Endothelial cell of umbilical vein (primary cell): ENCODE results near the gene COL5A3. TPM values are rescaled to one million over a fixed set of nuclear protein-coding genes. Genes with fewer than 3 reads are reported as not detected.

Experiments used
- BruUV-seq: library from RNA; stranded (reverse); fragments of 400-500 nt; replicated peaks from 2 replicates; lab custom pipeline; 2021; lab: Mats Ljungman, UMichigan
- CTCF ChIA-PET: fragments of 300-600, 350-600 bp; sonication (Branson Sonifier 250); formaldehyde crosslinking; loops from one replicate; lab custom pipeline; 2021; ENCODE audit warnings: antibody characterized with exemption, inconsistent platforms; lab: Charles Lee
- POLR2A ChIA-PET: fragments of 300-600, 350-600 bp; sonication (Branson Sonifier 250); formaldehyde crosslinking; loops from one replicate; lab custom pipeline; 2021; ENCODE audit warnings: antibody characterized with exemption, inconsistent platforms; lab: Charles Lee
- DNase-seq: peaks from one replicate; pipeline ENCODE4 v3.0.0-alpha.2; 2011; ENCODE audit warnings: low read depth, low spot score
- FAIRE-seq: peaks from 2 replicates; lab custom pipeline; 2011; peaks lifted over from hg19 to GRCh38; lab: Jason Lieb, UNC
- H2AFZ ChIP-seq: 2 replicates; pipeline ENCODE4 v1.6.0; 2012; ENCODE audit warnings: low read depth, low read length, control low read depth, inconsistent platforms
- H3K27ac ChIP-seq: 2 replicates; pipeline ENCODE4 v1.5.1; 2011; ENCODE audit warnings: low read depth, mild to moderate bottlenecking, control low read depth, low read length, moderate library complexity; ENCODE audit not compliant: insufficient read depth
- H3K27me3 ChIP-seq, 2 experiments: 2 replicates each; pipeline versions ENCODE4 v1.6.0 to v1.6.1; 2011; ENCODE audit warnings: low read length in 2 of 2, mixed read lengths in 1 of 2; ENCODE audit not compliant: control insufficient read depth in 2 of 2, insufficient read depth in 2 of 2
- H3K36me3 ChIP-seq, 2 experiments: 2 replicates in 1 of 2; 3 replicates in 1 of 2; pipeline ENCODE4 v1.5.1; 2011; ENCODE audit warnings: low read length in 2 of 2, mild to moderate bottlenecking in 1 of 2, moderate library complexity in 1 of 2; ENCODE audit not compliant: control insufficient read depth in 2 of 2, insufficient read depth in 2 of 2; ENCODE audit errors: extremely low read depth in 1 of 2
- H3K4me1 ChIP-seq: 3 replicates; pipeline ENCODE4 v1.5.1; 2011; ENCODE audit warnings: mild to moderate bottlenecking, low read length; ENCODE audit not compliant: control insufficient read depth, insufficient read depth; ENCODE audit errors: extremely low read depth
- H3K4me2 ChIP-seq: 2 replicates; pipeline ENCODE4 v1.6.1; 2011; ENCODE audit warnings: low read length, control low read depth, mixed read lengths; ENCODE audit not compliant: insufficient read depth
- H3K4me3 ChIP-seq, 3 experiments: fragments of 200-600 bp in 1 of 3; sonication (generic), shearing (Covaris generic) in 1 of 3; replicated peaks in 1 of 3; 2 replicates each; pipeline ENCODE4 v1.5.1; 2011 to 2016; ENCODE audit warnings: control low read depth in 3 of 3, low read length in 3 of 3, mild to moderate bottlenecking in 2 of 3, inconsistent platforms in 1 of 3, low read depth in 1 of 3, moderate library complexity in 1 of 3; ENCODE audit not compliant: insufficient read depth in 1 of 3
- H3K79me2 ChIP-seq: 2 replicates; pipeline ENCODE4 v1.6.0; 2012; ENCODE audit warnings: low read length, inconsistent platforms; ENCODE audit not compliant: control insufficient read depth, insufficient read depth
- H3K9ac ChIP-seq: replicated peaks from 2 replicates; pipeline ENCODE3; 2011; ENCODE audit warnings: low read length, control low read depth; ENCODE audit not compliant: insufficient read depth; ENCODE audit errors: extremely low read depth
- H3K9me1 ChIP-seq: replicated peaks from 3 replicates; pipeline ENCODE4 v1.6.0; 2011; ENCODE audit warnings: mild to moderate bottlenecking, low read length; ENCODE audit not compliant: control insufficient read depth, insufficient read depth; ENCODE audit errors: extremely low read depth
- H3K9me3 ChIP-seq: replicated peaks from 2 replicates; pipeline ENCODE4 v1.5.1; 2012; ENCODE audit warnings: low read length, inconsistent platforms; ENCODE audit not compliant: control insufficient read depth, insufficient read depth
- H4K20me1 ChIP-seq: replicated peaks from 2 replicates; pipeline ENCODE3; 2011; ENCODE audit warnings: mild to moderate bottlenecking, low read length; ENCODE audit not compliant: control insufficient read depth, insufficient read depth; ENCODE audit errors: extremely low read depth
- CTCF ChIP-seq, 2 donors: IDR thresholded peaks; 1 replicate in 1 of 2; 2 replicates in 1 of 2; pipeline ENCODE4 v1.5.1; 2011; ENCODE audit warnings: low read length in 2 of 2, mild to moderate bottlenecking in 2 of 2, moderate library complexity in 2 of 2, control low read depth in 1 of 2, inconsistent platforms in 1 of 2, low read depth in 1 of 2; ENCODE audit not compliant: insufficient read depth in 1 of 2; ENCODE audit errors: extremely low read depth in 1 of 2
- EZH2 ChIP-seq: IDR thresholded peaks from 2 replicates; pipeline ENCODE4 v1.6.1; 2012; ENCODE audit warnings: borderline replicate concordance, low read depth, mild to moderate bottlenecking, moderate library complexity, low read length, inconsistent platforms; ENCODE audit not compliant: severe bottlenecking
- FOS ChIP-seq: IDR thresholded peaks from 2 replicates; pipeline ENCODE4 v1.6.1; 2011; ENCODE audit warnings: mild to moderate bottlenecking, low read length, moderate library complexity, borderline replicate concordance; ENCODE audit not compliant: insufficient read depth
- JUN ChIP-seq: IDR thresholded peaks from 2 replicates; pipeline ENCODE4 v1.6.1; 2011; ENCODE audit warnings: borderline replicate concordance, low read depth; ENCODE audit not compliant: insufficient read length, insufficient read depth
- POLR2AphosphoS5 ChIP-seq: IDR thresholded peaks from 2 replicates; pipeline ENCODE4 v1.6.1; 2012; ENCODE audit warnings: low read depth, mild to moderate bottlenecking, control low read depth, low read length, moderate library complexity; ENCODE audit not compliant: insufficient read depth
- dilution Hi-C: fragments of 300-500 bp; cut with MboI; formaldehyde crosslinking; loops from one replicate; pipeline ENCODE4 v1.15.0; 2019; ENCODE audit warnings: low sequenced_read_pairs; ENCODE audit not compliant: extremely low pct_ligation_motif_present
- intact Hi-C: fragments of 100-400 bp; cut with micrococcal nuclease; formaldehyde crosslinking; loops from one replicate; pipeline ENCODE4 v1.10.0; 2022
- polyA plus RNA-seq, 4 experiments: library from polyadenylated mRNA; depleted of rRNA in 3 of 4; stranded (reverse) in 3 of 4; unstranded in 1 of 4; fragments of >200 nt; gene quantifications; 2 replicates each; pipeline versions ENCODE4 v1.2.1 to v1.2.3, GENCODE V29; 2011 to 2012; ENCODE audit warnings: missing spikeins in 1 of 4
- total RNA-seq: library from RNA; stranded (reverse); gene quantifications from 2 replicates; pipeline ENCODE4 v1.2.3, GENCODE V29; 2021
- TF ChIP-seq, protein P1 (sequence below): IDR thresholded peaks from 2 replicates; pipeline ENCODE4 v1.6.1; 2011; ENCODE audit not compliant: insufficient read depth, insufficient read length

The COL5A3 gene
- total and polyA plus RNA-seq, 2 donors (not counting 3 experiments of a cell fraction or from before 2014, with no cell fraction given), result not detected

- Histone ChIP-seq H3K79me2 (no peaks in the 10 kb centered on the region), H3K27me3 (peaks cover 14 to 17% of the 10 kb centered on the region in 2 experiments), H3K9me1 (no peaks in the 10 kb centered on the region), H3K4me2 (no peak overlapping the region), H3K36me3 (no peaks in the 10 kb centered on the region), H3K9me3 (no peaks in the 10 kb centered on the region), H3K4me3 (no peak overlapping the region), H2AFZ (no peak overlapping the region), H3K27ac (no peak overlapping the region), H4K20me1 (no peaks in the 10 kb centered on the region), H3K9ac (no peak overlapping the region), H3K4me1 (peaks cover 7% of the 10 kb centered on the region)
- ChIA-PET POLR2A (no interaction called here), CTCF (interaction anchor here (1.5 kb wide), 1 partner anchor 11 kb away, joined by 3 read pairs; no protein-coding TSS in a partner anchor)
- DNase-seq (no peak), FAIRE-seq (no peak)
- no TSS peak for BruUV-seq
- TF ChIP-seq EZH2, result no peak
- TF ChIP-seq POLR2AphosphoS5, result no peak
- intact Hi-C loops (no loop called here), dilution Hi-C loops (no loop called here)
Observed at GRCh38 chr19:9916719-9917118, 93.6 kb downstream of the COL5A3 start.

- DNase-seq (peak; percentile 88), FAIRE-seq (peak; percentile 18)
- dilution Hi-C loops, result no loop called here
Observed at GRCh38 chr19:9914315-9915207, 95.7 kb downstream of the COL5A3 start.

More at GRCh38 chr19:9914315-9915207, 95.7 kb downstream of the COL5A3 start:
- H3K4me2 ChIP-seq, result peak overlapping the region; percentile 84
- peak overlapping the region; percentile 38 to 56 (median 56) for H3K4me3 ChIP-seq
- no peaks in the 10 kb centered on the region for H3K9me1 ChIP-seq
- H3K4me1 ChIP-seq, result peaks cover 7% of the 10 kb centered on the region
- peaks cover 18 to 25% of the 10 kb centered on the region in 2 experiments for H3K27me3 ChIP-seq
- ChIA-PET POLR2A (no interaction called here), CTCF (no interaction called here)
- H4K20me1 ChIP-seq, result no peaks in the 10 kb centered on the region
- intact Hi-C loops, result loop anchor here (1.0 to 5.0 kb wide), 4 partner anchors 66 to 778 kb away; partner anchors contain the start of gene FBXL12
- H2AFZ ChIP-seq, result peak overlapping the region; percentile 97
- H3K9ac ChIP-seq, result peak overlapping the region; percentile 53
- TF ChIP-seq FOS, result peak; percentile 66
- no peak for TF ChIP-seq JUN
- TF ChIP-seq, protein P1, sequence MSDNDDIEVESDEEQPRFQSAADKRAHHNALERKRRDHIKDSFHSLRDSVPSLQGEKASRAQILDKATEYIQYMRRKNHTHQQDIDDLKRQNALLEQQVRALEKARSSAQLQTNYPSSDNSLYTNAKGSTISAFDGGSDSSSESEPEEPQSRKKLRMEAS, result no peak
- peak; percentile 65 to 70 for TF ChIP-seq CTCF (IDR thresholded peaks at IDR 0.05; ENCODE audit: extremely low read depth in 1 of 2, insufficient read depth in 1 of 2, low read depth in 1 of 2, low read length in 2 of 2)
- no peaks in the 10 kb centered on the region for H3K36me3 ChIP-seq
- H3K9me3 ChIP-seq, result no peaks in the 10 kb centered on the region
- H3K27ac ChIP-seq, result peak overlapping the region; percentile 8
- H3K79me2 ChIP-seq, result no peaks in the 10 kb centered on the region
- BruUV-seq, result no TSS peak
